ENCODE measurements around the gene ASGR2. TPM values are rescaled to one million over a fixed set of nuclear protein-coding genes. Genes with fewer than 3 reads are reported as not detected.

Gene ASGR2
- total RNA-seq, 4 donors from 2014 or later: not detected

- DNase-seq: no peak
- Histone ChIP-seq H3K27ac (no peak overlapping the region), H3K4me1 (no peaks in the 10 kb centered on the region), H3K4me3 (no peak overlapping the region), H3K27me3 (no peaks in the 10 kb centered on the region), H3K9me3 (no peaks in the 10 kb centered on the region), H3K36me3 (no peaks in the 10 kb centered on the region)
- no peak for TF ChIP-seq POLR2A (IDR thresholded peaks at IDR 0.05)
- TF ChIP-seq, protein P1, sequence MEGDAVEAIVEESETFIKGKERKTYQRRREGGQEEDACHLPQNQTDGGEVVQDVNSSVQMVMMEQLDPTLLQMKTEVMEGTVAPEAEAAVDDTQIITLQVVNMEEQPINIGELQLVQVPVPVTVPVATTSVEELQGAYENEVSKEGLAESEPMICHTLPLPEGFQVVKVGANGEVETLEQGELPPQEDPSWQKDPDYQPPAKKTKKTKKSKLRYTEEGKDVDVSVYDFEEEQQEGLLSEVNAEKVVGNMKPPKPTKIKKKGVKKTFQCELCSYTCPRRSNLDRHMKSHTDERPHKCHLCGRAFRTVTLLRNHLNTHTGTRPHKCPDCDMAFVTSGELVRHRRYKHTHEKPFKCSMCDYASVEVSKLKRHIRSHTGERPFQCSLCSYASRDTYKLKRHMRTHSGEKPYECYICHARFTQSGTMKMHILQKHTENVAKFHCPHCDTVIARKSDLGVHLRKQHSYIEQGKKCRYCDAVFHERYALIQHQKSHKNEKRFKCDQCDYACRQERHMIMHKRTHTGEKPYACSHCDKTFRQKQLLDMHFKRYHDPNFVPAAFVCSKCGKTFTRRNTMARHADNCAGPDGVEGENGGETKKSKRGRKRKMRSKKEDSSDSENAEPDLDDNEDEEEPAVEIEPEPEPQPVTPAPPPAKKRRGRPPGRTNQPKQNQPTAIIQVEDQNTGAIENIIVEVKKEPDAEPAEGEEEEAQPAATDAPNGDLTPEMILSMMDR (IDR thresholded peaks at IDR 0.05): no peak
Measured at GRCh38 chr17:7058831-7059447, 55.7 kb downstream of the ASGR2 start.

DNA sequence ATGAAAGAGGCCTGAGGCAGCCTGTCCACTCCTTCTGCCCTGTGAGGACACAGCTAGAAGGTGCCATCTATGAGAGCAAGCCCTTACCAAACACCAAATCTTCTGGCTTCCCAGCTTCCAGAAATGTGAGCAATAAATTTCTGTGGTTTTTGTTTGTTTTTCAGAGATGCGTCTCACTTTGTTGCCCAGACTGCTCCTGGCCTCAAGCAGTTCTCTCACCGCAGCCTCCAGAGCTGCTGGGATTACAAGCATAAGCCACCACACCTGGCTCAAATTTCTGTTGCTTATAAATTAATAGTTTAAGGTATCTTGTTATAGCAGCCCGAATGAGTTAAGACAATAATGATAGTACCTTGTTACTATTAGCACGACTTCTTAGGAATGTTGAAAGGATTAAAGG lies 58.2 kb downstream of the ASGR2 start:
- no peaks in the 10 kb centered on the region for H3K9me3 ChIP-seq
- TF ChIP-seq, protein P1 (IDR thresholded peaks at IDR 0.05): no peak
- no peak for TF ChIP-seq POLR2A (IDR thresholded peaks at IDR 0.05)

More for the DNA sequence above, 58.2 kb downstream of the ASGR2 start:
- Histone ChIP-seq H3K4me1 (no peaks in the 10 kb centered on the region), H3K36me3 (no peaks in the 10 kb centered on the region), H3K27ac (no peak overlapping the region), H3K27me3 (no peaks in the 10 kb centered on the region), H3K4me3 (no peak overlapping the region)
- DNase-seq: no peak

Small RNA genes within 50 kb of the gene (small RNA-seq; reads per million reads assigned to genes)
- 0 reads per million in 2 donors for gene AC120057.1

Other genes starting within 250 kb of the ASGR2 start
- gene ALOX12, start 118.8 kb downstream of the ASGR2 start, total RNA-seq: not detected
- 100 to 1,000 TPM in 2 of 4 donors, 10 to 100 TPM in 2; 56.9 to 138 (median 109) TPM for gene RNASEK, start 102.2 kb downstream of the ASGR2 start, total RNA-seq
- 1 to 10 TPM in 2 of 4 donors, under 1 TPM in 2; 0.57 to 9.9 (median 1.4) TPM for gene BCL6B, start 91.8 kb downstream of the ASGR2 start, total RNA-seq
- 10 to 100 TPM in 1 of 4 donors, 1 to 10 TPM in 3; 7.5 to 16.4 (median 8.8) TPM for gene SLC16A13, start 78.8 kb downstream of the ASGR2 start, total RNA-seq
- gene SLC16A11, start 70.7 kb downstream of the ASGR2 start, total RNA-seq: 1 to 10 TPM in 1 of 4 donors, under 1 TPM in 1, not detected in 2; 0.94 to 1.1 TPM
- 1 to 10 TPM; 1.8 to 9.9 (median 5.6) TPM for gene CLEC10A, start 34.6 kb downstream of the ASGR2 start, total RNA-seq
- gene ASGR1, start 64.5 kb upstream of the ASGR2 start, total RNA-seq: 1 to 10 TPM in 1 of 4 donors, under 1 TPM in 2, not detected in 1; 0.88 to 2.5 (median 0.94) TPM
- gene DLG4, start 105.0 kb upstream of the ASGR2 start, total RNA-seq: 10 to 100 TPM in 2 of 4 donors, 1 to 10 TPM in 2; 2.6 to 15.7 (median 9.4) TPM
- gene ACADVL, start 105.1 kb upstream of the ASGR2 start, total RNA-seq: 1,000 to 10,000 TPM; 1,292 to 4,167 (median 1,553) TPM
- gene DVL2, start 119.7 kb upstream of the ASGR2 start, total RNA-seq: 10 to 100 TPM; 42.1 to 61.9 (median 50.1) TPM
- gene PHF23, start 124.6 kb upstream of the ASGR2 start, total RNA-seq: 10 to 100 TPM; 22.2 to 38.8 (median 35.1) TPM
- gene GABARAP, start 127.6 kb upstream of the ASGR2 start, total RNA-seq: 100 to 1,000 TPM; 288 to 521 (median 367) TPM
- gene CTDNEP1, start 136.9 kb upstream of the ASGR2 start, total RNA-seq: 10 to 100 TPM; 55.3 to 86.9 (median 76.4) TPM
- 10 to 100 TPM; 15.1 to 75.1 (median 29.0) TPM for gene ELP5, start 137.4 kb upstream of the ASGR2 start, total RNA-seq
- gene CLDN7, start 147.7 kb upstream of the ASGR2 start, total RNA-seq: 1,000 to 10,000 TPM in 1 of 4 donors, 100 to 1,000 TPM in 2, 10 to 100 TPM in 1; 80.0 to 1,052 (median 864) TPM
- 1 to 10 TPM in 3 of 4 donors, not detected in 1; 1.1 to 7.6 (median 4.8) TPM for gene SLC2A4, start 166.9 kb upstream of the ASGR2 start, total RNA-seq
- 10 to 100 TPM; 20.7 to 70.0 (median 24.6) TPM for gene YBX2, start 179.8 kb upstream of the ASGR2 start, total RNA-seq
- gene EIF5A, start 192.8 kb upstream of the ASGR2 start, total RNA-seq: 100 to 1,000 TPM in 3 of 4 donors, 10 to 100 TPM in 1; 94.4 to 128 (median 120) TPM
- gene GPS2, start 200.5 kb upstream of the ASGR2 start, total RNA-seq: 100 to 1,000 TPM in 1 of 4 donors, 10 to 100 TPM in 3; 93.2 to 148 (median 94.2) TPM
- gene NEURL4, start 214.5 kb upstream of the ASGR2 start, total RNA-seq: 10 to 100 TPM; 23.3 to 69.0 (median 53.9) TPM
- gene ACAP1, start 221.7 kb upstream of the ASGR2 start, total RNA-seq: 100 to 1,000 TPM in 1 of 4 donors, 10 to 100 TPM in 3; 15.6 to 696 (median 24.0) TPM
- 1 to 10 TPM; 2.5 to 8.9 (median 7.1) TPM for gene KCTD11, start 237.3 kb upstream of the ASGR2 start, total RNA-seq
- gene TMEM95, start 240.3 kb upstream of the ASGR2 start, total RNA-seq: not detected

Measured in Peyer's patch (tissue), 4 donors.